ENCODE data around the gene MTMR3.

Gene MTMR3

DNA sequence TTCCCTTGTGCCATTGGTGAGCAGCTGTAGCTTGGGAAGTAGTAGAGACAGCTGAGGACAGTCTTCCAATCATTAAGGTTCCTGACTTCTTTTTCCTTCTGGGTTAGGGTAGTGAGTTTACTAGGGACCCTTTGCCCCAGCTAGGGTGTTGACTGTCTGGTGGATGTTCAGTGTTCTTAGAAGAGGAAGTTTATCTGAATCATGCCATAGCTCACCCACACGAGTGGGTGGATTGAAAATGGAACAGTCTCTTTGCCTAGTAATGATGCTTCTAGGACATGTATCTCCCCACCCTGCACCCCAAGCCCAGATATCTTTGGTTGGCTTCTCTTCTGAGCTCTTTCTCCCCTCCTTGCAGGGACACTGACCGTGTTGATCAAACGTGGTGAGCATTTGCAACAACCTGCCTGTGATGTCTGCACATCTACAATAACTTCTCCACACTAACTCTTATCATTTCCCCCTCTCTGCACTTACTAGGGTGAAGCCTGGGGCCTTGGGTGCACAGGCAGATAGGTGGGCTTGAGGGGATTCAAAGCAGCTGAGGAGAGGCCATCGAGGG, 140.2 kb downstream of the MTMR3 start:
- no peaks in the 10 kb centered on the region for H3K4me1 ChIP-seq (ENCODE audit: low read length)
- no peaks in the 10 kb centered on the region for H3K9me3 ChIP-seq (replicated peaks; ENCODE audit: insufficient read depth, low read length)
- no peaks in the 10 kb centered on the region for H3K27me3 ChIP-seq (replicated peaks; ENCODE audit: insufficient read depth, low read length)
- H3K9me2 ChIP-seq (replicated peaks; ENCODE audit: insufficient read depth, low read length), result no peaks in the 10 kb centered on the region
- no peaks in the 10 kb centered on the region for H3K79me2 ChIP-seq (ENCODE audit: low read length)
- H3F3A ChIP-seq (ENCODE audit: insufficient read depth, low read length), result no peaks in the 10 kb centered on the region
- no peak overlapping the region for H2AFZ ChIP-seq (ENCODE audit: low read length)
- no peak overlapping the region for H3K4me2 ChIP-seq (ENCODE audit: low read depth, low read length)
- TF ChIP-seq EZH2 (optimal IDR thresholded peaks at IDR 0.05; ENCODE audit: low read depth, low read length) (no peak), EZH2phosphoT487 (IDR thresholded peaks at IDR 0.05; ENCODE audit: low read length) (no peak)
- TF ChIP-seq, protein P1, sequence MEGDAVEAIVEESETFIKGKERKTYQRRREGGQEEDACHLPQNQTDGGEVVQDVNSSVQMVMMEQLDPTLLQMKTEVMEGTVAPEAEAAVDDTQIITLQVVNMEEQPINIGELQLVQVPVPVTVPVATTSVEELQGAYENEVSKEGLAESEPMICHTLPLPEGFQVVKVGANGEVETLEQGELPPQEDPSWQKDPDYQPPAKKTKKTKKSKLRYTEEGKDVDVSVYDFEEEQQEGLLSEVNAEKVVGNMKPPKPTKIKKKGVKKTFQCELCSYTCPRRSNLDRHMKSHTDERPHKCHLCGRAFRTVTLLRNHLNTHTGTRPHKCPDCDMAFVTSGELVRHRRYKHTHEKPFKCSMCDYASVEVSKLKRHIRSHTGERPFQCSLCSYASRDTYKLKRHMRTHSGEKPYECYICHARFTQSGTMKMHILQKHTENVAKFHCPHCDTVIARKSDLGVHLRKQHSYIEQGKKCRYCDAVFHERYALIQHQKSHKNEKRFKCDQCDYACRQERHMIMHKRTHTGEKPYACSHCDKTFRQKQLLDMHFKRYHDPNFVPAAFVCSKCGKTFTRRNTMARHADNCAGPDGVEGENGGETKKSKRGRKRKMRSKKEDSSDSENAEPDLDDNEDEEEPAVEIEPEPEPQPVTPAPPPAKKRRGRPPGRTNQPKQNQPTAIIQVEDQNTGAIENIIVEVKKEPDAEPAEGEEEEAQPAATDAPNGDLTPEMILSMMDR (IDR thresholded peaks at IDR 0.05; ENCODE audit: low read length), result no peak
- peaks cover 5% of the 10 kb centered on the region; the same call in 1 of the 2 replicates for H3K36me3 ChIP-seq (replicated peaks; ENCODE audit: insufficient read depth, low read length)
- DNase-seq, result no peak
- H3K9ac ChIP-seq (ENCODE audit: low read length), result no peak overlapping the region
- no peak overlapping the region for H3K4me3 ChIP-seq (ENCODE audit: low read length)
- no peak overlapping the region for H3K27ac ChIP-seq (ENCODE audit: low read length)
- H4K20me1 ChIP-seq (ENCODE audit: insufficient read depth, low read length), result no peaks in the 10 kb centered on the region

DNA sequence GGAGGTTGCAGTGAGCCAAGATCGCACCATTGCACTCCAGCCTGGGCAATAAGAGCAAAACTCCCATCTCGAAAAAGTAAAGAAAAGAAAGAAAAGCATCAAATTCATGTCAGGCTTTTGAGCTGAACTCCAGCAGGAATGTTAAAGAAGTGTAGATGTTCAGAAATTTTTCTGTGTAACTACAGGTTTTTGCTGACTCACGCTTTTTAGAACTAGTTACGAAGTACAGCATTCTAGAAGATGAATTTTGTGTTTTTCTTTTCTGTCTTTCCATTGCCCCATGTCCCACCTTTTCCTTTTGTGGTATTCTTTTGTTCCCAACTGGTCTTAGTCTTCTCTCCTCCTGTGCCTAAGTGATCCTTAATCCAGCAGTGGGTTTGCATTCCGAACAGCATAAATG, 141.3 kb downstream of the MTMR3 start:
- Histone ChIP-seq H3F3A (ENCODE audit: insufficient read depth, low read length) (no peaks in the 10 kb centered on the region), H3K9ac (ENCODE audit: low read length) (no peak overlapping the region), H3K9me2 (replicated peaks; ENCODE audit: insufficient read depth, low read length) (no peaks in the 10 kb centered on the region), H4K20me1 (ENCODE audit: insufficient read depth, low read length) (no peaks in the 10 kb centered on the region), H3K79me2 (ENCODE audit: low read length) (no peaks in the 10 kb centered on the region), H3K4me3 (ENCODE audit: low read length) (no peak overlapping the region), H3K27ac (ENCODE audit: low read length) (no peak overlapping the region), H2AFZ (ENCODE audit: low read length) (no peak overlapping the region), H3K4me1 (ENCODE audit: low read length) (no peaks in the 10 kb centered on the region), H3K36me3 (replicated peaks; ENCODE audit: insufficient read depth, low read length) (peaks cover 5% of the 10 kb centered on the region; the same call in 1 of the 2 replicates), H3K27me3 (replicated peaks; ENCODE audit: insufficient read depth, low read length) (no peaks in the 10 kb centered on the region), H3K9me3 (replicated peaks; ENCODE audit: insufficient read depth, low read length) (no peaks in the 10 kb centered on the region), H3K4me2 (ENCODE audit: low read depth, low read length) (no peak overlapping the region)
- no peak for DNase-seq
- TF ChIP-seq EZH2 (optimal IDR thresholded peaks at IDR 0.05; ENCODE audit: low read depth, low read length) (no peak), EZH2phosphoT487 (IDR thresholded peaks at IDR 0.05; ENCODE audit: low read length) (no peak)
- TF ChIP-seq, protein P1 (IDR thresholded peaks at IDR 0.05; ENCODE audit: low read length), result no peak

DNA sequence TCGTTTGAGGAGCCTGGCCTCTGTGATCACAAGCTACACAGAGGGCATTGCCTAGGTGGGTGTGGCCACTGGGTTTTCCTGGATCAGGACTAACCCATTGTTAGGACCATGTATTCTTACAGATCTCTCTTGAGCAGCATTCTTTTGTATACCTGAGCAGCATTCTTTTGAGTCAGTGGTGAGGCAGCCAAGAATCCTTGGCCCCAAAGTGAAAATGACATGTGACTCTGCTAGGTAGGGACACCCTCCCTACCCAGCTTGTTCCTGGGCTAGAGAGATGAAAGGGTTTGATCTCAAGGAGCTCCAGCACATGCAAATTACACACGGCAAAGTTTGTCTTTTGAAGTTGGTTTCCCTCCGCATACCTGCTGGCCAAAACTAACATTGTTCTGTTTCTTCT, 142.2 kb downstream of the MTMR3 start:
- DNase-seq, result no peak
- no peak overlapping the region for H3K9ac ChIP-seq (ENCODE audit: low read length)
- H3K4me1 ChIP-seq (ENCODE audit: low read length), result no peaks in the 10 kb centered on the region
- H4K20me1 ChIP-seq (ENCODE audit: insufficient read depth, low read length), result no peaks in the 10 kb centered on the region
- no peaks in the 10 kb centered on the region for H3K9me3 ChIP-seq (replicated peaks; ENCODE audit: insufficient read depth, low read length)
- H3K79me2 ChIP-seq (ENCODE audit: low read length), result no peaks in the 10 kb centered on the region
- no peak overlapping the region for H2AFZ ChIP-seq (ENCODE audit: low read length)
- H3F3A ChIP-seq (ENCODE audit: insufficient read depth, low read length), result no peaks in the 10 kb centered on the region
- H3K4me3 ChIP-seq (ENCODE audit: low read length), result no peak overlapping the region
- H3K27me3 ChIP-seq (replicated peaks; ENCODE audit: insufficient read depth, low read length), result no peaks in the 10 kb centered on the region
- no peaks in the 10 kb centered on the region for H3K9me2 ChIP-seq (replicated peaks; ENCODE audit: insufficient read depth, low read length)
- H3K4me2 ChIP-seq (ENCODE audit: low read depth, low read length), result no peak overlapping the region
- H3K27ac ChIP-seq (ENCODE audit: low read length), result no peak overlapping the region
- TF ChIP-seq, protein P1 (IDR thresholded peaks at IDR 0.05; ENCODE audit: low read length), result no peak
- no peak for TF ChIP-seq EZH2 (optimal IDR thresholded peaks at IDR 0.05; ENCODE audit: low read depth, low read length)
- no peak for TF ChIP-seq EZH2phosphoT487 (IDR thresholded peaks at IDR 0.05; ENCODE audit: low read length)
- peaks cover 5% of the 10 kb centered on the region; the same call in 1 of the 2 replicates for H3K36me3 ChIP-seq (replicated peaks; ENCODE audit: insufficient read depth, low read length)

All from MM.1S (cell line).